Ascending aorta (tissue), 2 donors: Measurements from ENCODE around the gene CSRNP3. TPM values are rescaled to one million over a fixed set of nuclear protein-coding genes. Genes with fewer than 3 reads are reported as not detected.
A peak's percentile ranks its signal among the peaks of the same experiment; 100 is the strongest.

Experiments used
- DNase-seq, 2 donors: peaks; one replicate each; pipeline ENCODE4 v3.0.0-alpha.2; 2019; ENCODE audit warnings: low spot score in 2 of 2
- H3K27ac ChIP-seq, 2 donors: fragments of 200-600 bp; sonication (generic); one replicate each; pipeline ENCODE4 v1.5.1; 2016 to 2017; ENCODE audit warnings: mild to moderate bottlenecking in 1 of 2
- H3K27me3 ChIP-seq: fragments of 200-600 bp; sonication (generic); one replicate; pipeline ENCODE4 v1.5.1; 2017
- H3K36me3 ChIP-seq, 2 donors: fragments of 200-600 bp; sonication (generic); one replicate each; pipeline ENCODE4 v1.5.1; 2016
- H3K4me1 ChIP-seq, 2 donors: fragments of 200-600 bp; sonication (generic); one replicate each; pipeline ENCODE4 v1.5.1; 2016 to 2017; ENCODE audit warnings: mild to moderate bottlenecking in 1 of 2
- H3K4me3 ChIP-seq, 2 donors: fragments of 200-600 bp; sonication (generic); one replicate each; pipeline ENCODE4 v1.5.1; 2016 to 2017; ENCODE audit warnings: mild to moderate bottlenecking in 1 of 2
- H3K9me3 ChIP-seq, 2 donors: fragments of 200-600 bp; sonication (generic); one replicate each; pipeline ENCODE4 v1.5.1; 2016
- intact Hi-C: fragments of 100-400 bp; cut with DNase I; formaldehyde crosslinking; loops from one replicate; pipeline ENCODE4 v1.15.1; 2023
- total RNA-seq: library from RNA; depleted of rRNA; stranded (reverse); fragments of >200 nt; gene quantifications from one replicate; pipeline ENCODE4 v1.1.0, GENCODE V29; 2016
- TF ChIP-seq, protein P1 (sequence below), 3 experiments: fragments of 200-600 bp in 2 of 3; fragments of 450-650 bp in 1 of 3; sonication (generic) in 2 of 3; IDR thresholded peaks; one replicate each; pipeline ENCODE4 v1.5.1; 2016 to 2019; ENCODE audit warnings: antibody characterized with exemption in 3 of 3, mild to moderate bottlenecking in 1 of 3, moderate library complexity in 1 of 3

Gene CSRNP3
- total RNA-seq, 1 donor from 2014 or later = 2.8 TPM

DNA sequence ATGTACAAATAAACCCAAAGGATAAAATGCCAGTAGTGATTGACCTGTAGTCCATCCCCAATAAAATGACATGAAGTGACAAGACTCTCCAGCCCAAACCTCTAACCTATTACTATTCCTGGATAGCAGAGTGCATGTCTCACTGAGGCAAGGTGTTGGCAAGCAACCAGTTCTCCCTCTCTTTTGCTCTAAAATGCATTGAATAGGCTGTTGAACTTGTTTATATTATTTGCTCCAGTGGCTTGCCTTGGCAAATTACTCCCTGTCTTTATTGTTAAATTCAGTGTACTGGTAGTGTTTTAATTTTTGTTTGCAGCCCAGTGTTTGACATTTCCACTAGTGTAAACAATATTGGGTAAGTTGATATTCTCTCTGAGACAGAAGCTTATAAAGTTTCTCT, 70.5 kb downstream of the CSRNP3 start:
- no peak for DNase-seq
- H3K4me1 ChIP-seq = no peaks in the 10 kb centered on the region
- H3K4me3 ChIP-seq = no peak overlapping the region
- no peak overlapping the region for H3K27ac ChIP-seq
- intact Hi-C loops = no loop called here
- H3K27me3 ChIP-seq = no peaks in the 10 kb centered on the region
- H3K9me3 ChIP-seq = no peaks in the 10 kb centered on the region
- TF ChIP-seq, protein P1, sequence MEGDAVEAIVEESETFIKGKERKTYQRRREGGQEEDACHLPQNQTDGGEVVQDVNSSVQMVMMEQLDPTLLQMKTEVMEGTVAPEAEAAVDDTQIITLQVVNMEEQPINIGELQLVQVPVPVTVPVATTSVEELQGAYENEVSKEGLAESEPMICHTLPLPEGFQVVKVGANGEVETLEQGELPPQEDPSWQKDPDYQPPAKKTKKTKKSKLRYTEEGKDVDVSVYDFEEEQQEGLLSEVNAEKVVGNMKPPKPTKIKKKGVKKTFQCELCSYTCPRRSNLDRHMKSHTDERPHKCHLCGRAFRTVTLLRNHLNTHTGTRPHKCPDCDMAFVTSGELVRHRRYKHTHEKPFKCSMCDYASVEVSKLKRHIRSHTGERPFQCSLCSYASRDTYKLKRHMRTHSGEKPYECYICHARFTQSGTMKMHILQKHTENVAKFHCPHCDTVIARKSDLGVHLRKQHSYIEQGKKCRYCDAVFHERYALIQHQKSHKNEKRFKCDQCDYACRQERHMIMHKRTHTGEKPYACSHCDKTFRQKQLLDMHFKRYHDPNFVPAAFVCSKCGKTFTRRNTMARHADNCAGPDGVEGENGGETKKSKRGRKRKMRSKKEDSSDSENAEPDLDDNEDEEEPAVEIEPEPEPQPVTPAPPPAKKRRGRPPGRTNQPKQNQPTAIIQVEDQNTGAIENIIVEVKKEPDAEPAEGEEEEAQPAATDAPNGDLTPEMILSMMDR (IDR thresholded peaks at IDR 0.05) = no peak
- H3K36me3 ChIP-seq = no peaks in the 10 kb centered on the region

DNA sequence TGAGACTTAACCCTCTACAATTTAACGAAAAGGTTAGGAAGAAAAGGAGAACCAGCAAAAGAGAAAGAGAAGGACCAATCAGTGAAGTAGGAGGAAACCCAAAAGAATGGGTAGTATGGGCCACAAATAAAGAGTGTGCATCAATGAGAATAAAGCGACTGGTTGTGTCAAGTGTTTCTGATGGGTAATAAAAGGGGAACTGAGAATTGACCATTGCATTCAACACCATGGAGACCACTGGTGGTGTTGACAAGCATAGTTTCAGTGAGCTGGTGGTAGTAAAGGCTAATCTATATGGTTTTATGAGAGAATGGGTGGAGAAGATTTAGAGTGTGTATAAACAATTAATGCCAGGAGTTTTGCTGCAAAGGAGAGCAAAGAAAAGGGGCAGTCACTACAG, 75.4 kb downstream of the CSRNP3 start:
- no peaks in the 10 kb centered on the region for H3K27me3 ChIP-seq
- no peak overlapping the region for H3K4me3 ChIP-seq
- TF ChIP-seq, protein P1 (IDR thresholded peaks at IDR 0.05) = no peak
- intact Hi-C loops = no loop called here
- H3K9me3 ChIP-seq = no peaks in the 10 kb centered on the region
- no peaks in the 10 kb centered on the region for H3K36me3 ChIP-seq
- H3K4me1 ChIP-seq = no peaks in the 10 kb centered on the region
- no peak overlapping the region for H3K27ac ChIP-seq
- no peak for DNase-seq

DNA sequence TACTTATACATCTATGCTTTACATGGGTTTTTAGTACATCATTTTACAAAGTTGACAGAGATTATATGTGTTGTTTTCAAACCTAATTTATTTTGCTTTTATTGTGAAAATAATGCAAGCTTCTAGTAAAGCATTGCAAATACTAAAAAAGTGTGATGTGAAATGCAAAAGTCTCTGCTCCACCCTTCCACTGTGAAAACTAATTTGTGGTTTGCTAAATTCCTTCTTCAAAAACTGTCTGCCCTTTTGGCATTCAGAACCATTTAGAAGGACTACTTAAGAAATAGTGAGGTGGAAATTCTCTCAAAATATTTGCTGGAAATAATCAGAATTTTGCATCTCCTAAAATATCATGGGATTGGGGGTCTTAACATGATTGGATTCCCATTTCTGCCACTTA, 78.4 kb downstream of the CSRNP3 start:
- no peak for DNase-seq
- Histone ChIP-seq H3K27me3 (no peaks in the 10 kb centered on the region), H3K36me3 (no peaks in the 10 kb centered on the region), H3K4me1 (no peaks in the 10 kb centered on the region), H3K9me3 (no peaks in the 10 kb centered on the region), H3K27ac (no peak overlapping the region), H3K4me3 (no peak overlapping the region)
- intact Hi-C loops = no loop called here
- TF ChIP-seq, protein P1 (IDR thresholded peaks at IDR 0.05) = no peak

DNA sequence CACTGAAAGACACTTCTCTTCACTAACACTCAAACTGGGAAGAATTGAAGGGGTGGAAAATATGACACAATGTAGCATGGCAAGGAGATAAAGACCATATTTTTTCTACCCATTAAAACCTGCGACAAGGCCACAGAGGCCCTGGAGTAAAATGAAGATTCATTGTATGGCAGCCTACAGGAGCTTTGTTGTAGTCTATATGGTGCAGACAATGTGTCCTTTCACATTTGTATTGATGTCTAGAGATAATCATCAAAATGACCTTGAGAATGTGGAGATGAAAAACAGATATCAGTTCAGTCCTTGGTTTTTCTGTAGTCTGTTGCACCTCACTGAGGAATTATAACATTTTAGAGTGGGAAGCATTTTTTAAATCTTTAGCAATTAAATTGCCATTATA, 80.1 kb downstream of the CSRNP3 start:
- no peaks in the 10 kb centered on the region for H3K4me1 ChIP-seq
- intact Hi-C loops = no loop called here
- DNase-seq = no peak
- no peaks in the 10 kb centered on the region for H3K27me3 ChIP-seq
- TF ChIP-seq, protein P1 (IDR thresholded peaks at IDR 0.05) = no peak
- no peaks in the 10 kb centered on the region for H3K36me3 ChIP-seq
- H3K4me3 ChIP-seq = no peak overlapping the region
- H3K9me3 ChIP-seq = no peaks in the 10 kb centered on the region
- H3K27ac ChIP-seq = no peak overlapping the region

DNA sequence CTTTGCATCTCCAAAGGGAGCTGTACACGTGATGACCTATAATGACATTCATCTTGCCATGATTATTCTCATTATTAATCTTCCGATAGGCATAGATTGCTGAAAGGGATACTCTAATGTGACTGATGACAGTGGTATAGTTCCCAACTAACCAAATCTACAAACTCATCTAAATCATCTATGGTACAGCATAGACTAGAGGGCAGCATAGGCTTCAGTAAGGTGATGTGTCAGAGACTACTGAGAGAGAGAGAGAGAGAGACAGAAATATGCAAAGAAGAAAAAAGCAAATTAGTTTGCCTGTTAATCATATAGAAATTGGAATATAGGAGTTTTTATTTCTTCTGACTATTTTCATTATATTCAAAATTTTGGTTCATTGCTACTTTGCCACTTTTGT, 89.3 kb downstream of the CSRNP3 start:
- Histone ChIP-seq H3K4me3 (no peak overlapping the region), H3K27me3 (no peaks in the 10 kb centered on the region), H3K4me1 (no peaks in the 10 kb centered on the region), H3K27ac (no peak overlapping the region), H3K9me3 (no peaks in the 10 kb centered on the region), H3K36me3 (no peaks in the 10 kb centered on the region)
- TF ChIP-seq, protein P1 (IDR thresholded peaks at IDR 0.05) = peak in 1 of 3 experiments; percentile 14
- no peak for DNase-seq
- intact Hi-C loops = no loop called here

DNA sequence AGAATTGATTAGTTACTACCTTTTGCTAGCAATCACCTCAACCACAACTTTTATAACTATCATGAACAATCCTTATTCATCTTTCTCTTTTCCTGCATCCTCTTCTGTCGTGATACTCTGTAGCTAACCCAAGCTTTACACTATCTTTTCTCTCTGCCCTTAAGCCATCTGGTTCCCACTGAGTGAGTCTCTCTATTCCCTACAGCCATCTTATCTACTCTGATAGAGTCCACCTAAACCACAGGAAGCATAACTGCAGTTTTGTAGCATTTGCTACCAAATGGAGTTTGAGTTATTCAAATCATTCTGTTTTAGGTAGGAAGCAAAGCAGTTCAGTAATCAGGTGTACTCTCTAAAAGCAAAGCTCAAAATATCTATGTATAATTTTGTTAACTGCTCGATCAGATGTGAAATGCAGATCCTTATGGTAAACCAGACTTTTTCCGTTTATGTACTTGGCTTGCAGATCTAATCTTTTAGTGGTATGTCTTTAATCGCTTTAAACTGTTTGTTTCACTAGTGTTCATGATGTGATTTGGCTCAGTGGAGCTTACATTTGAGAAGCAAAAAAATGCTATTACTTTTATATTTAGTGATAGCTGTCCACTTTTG, 91.0 kb downstream of the CSRNP3 start:
- TF ChIP-seq, protein P1 (IDR thresholded peaks at IDR 0.05) = no peak
- Histone ChIP-seq H3K4me1 (no peaks in the 10 kb centered on the region), H3K36me3 (no peaks in the 10 kb centered on the region), H3K27me3 (no peaks in the 10 kb centered on the region), H3K27ac (no peak overlapping the region), H3K9me3 (no peaks in the 10 kb centered on the region), H3K4me3 (no peak overlapping the region)
- intact Hi-C loops = no loop called here
- no peak for DNase-seq
